Neural progenitor cell (in vitro differentiated cells): ENCODE measurements around the gene ERC1.

Source experiments
- CTCF ChIP-seq: fragments of 200-600 bp; sonication (generic); IDR thresholded peaks from 2 replicates; pipeline ENCODE4 v1.5.1; 2017; ENCODE audit warnings: antibody characterized with exemption, mild to moderate bottlenecking
- EZH2 ChIP-seq: fragments of 200-600 bp; sonication (generic); IDR thresholded peaks from 2 replicates; pipeline ENCODE4 v1.6.1; 2017; ENCODE audit warnings: antibody characterized with exemption, mild to moderate bottlenecking, moderate library complexity
- EZH2phosphoT487 ChIP-seq: fragments of 200-600 bp; sonication (generic); IDR thresholded peaks from 2 replicates; pipeline ENCODE4 v1.6.1; 2017; ENCODE audit warnings: antibody characterized with exemption

GRCh38 chr12:1305791-1306500 is 314.9 kb downstream of the ERC1 start:
- TF ChIP-seq EZH2: no peak
- TF ChIP-seq CTCF: no peak
- no peak for TF ChIP-seq EZH2phosphoT487
